Aorta (tissue), 5 donors: ENCODE measurements around the gene TMEM30B. TPM values are rescaled to one million over a fixed set of nuclear protein-coding genes. Genes with fewer than 3 reads are reported as not detected.
"Not testable (repeated sequence)": the region's sequence is repeated elsewhere in the genome, so short reads cannot be mapped to it uniquely, and the experiment has no call there.

ENCODE experiments used
- ATAC-seq: fragments of 200-7000 bp; cut with Tn5 transposase; one replicate; pipeline ENCODE4 v1.9.1; 2022; ENCODE audit warnings: moderate library complexity; ENCODE audit not compliant: low FRiP score
- DNase-seq, 2 donors: peaks; one replicate each; pipeline ENCODE4 v3.0.0-alpha.2; 2020
- H3K27ac ChIP-seq, 2 donors: one replicate each; pipeline ENCODE4 v1.5.1; 2013; ENCODE audit warnings: low read length in 2 of 2, mild to moderate bottlenecking in 2 of 2, moderate library complexity in 2 of 2, control low read depth in 1 of 2, inconsistent platforms in 1 of 2, low read depth in 1 of 2
- H3K27me3 ChIP-seq, 2 donors: one replicate each; pipeline ENCODE4 v1.6.1; 2013; ENCODE audit warnings: control low read depth in 1 of 2, low read length in 1 of 2, mild to moderate bottlenecking in 1 of 2, moderate library complexity in 1 of 2; ENCODE audit not compliant: insufficient read depth in 2 of 2, control insufficient read depth in 1 of 2
- H3K36me3 ChIP-seq, 2 donors: one replicate each; pipeline ENCODE4 v1.6.1; 2013; ENCODE audit warnings: control low read depth in 1 of 2, low read length in 1 of 2, mild to moderate bottlenecking in 1 of 2; ENCODE audit not compliant: insufficient read depth in 2 of 2, control insufficient read depth in 1 of 2
- H3K4me1 ChIP-seq, 2 donors: one replicate each; pipeline ENCODE4 v1.6.1; 2013; ENCODE audit warnings: low read length in 2 of 2, control low read depth in 1 of 2, mild to moderate bottlenecking in 1 of 2, moderate library complexity in 1 of 2; ENCODE audit not compliant: insufficient read depth in 2 of 2, control insufficient read depth in 1 of 2
- H3K4me3 ChIP-seq, 2 donors: one replicate each; pipeline ENCODE4 v1.5.1; 2013; ENCODE audit warnings: low read length in 2 of 2, control low read depth in 1 of 2, mild to moderate bottlenecking in 1 of 2
- H3K9me3 ChIP-seq: one replicate; pipeline ENCODE4 v1.6.1; 2013; ENCODE audit warnings: mild to moderate bottlenecking, low read length; ENCODE audit not compliant: control insufficient read depth
- WGBS, 2 donors: extraction: QIAGEN DNeasy Blood & Tissue Kit; methylation state at CpG; one replicate each; pipeline ENCODE4 v1.1.7; 2013; 5-methylcytosine and 5-hydroxymethylcytosine counted together
- intact Hi-C, 2 donors: fragments of 100-400 bp; cut with DNase I; formaldehyde crosslinking; loops; one replicate each; pipeline versions ENCODE4 v1.14.2 to v1.15.0; 2022
- polyA plus RNA-seq, 2 donors: library from polyadenylated mRNA; stranded (reverse); fragments of 200-250 nt; gene quantifications; one replicate each; pipeline ENCODE4 v1.2.3, GENCODE V29; 2013
- total RNA-seq, 2 donors: library from RNA; stranded (reverse); fragmentation: NEBNext Ultra II Directional; extraction: Animal tissue kit (Norgen Biotek cat#: 25700); gene quantifications; one replicate each; pipeline ENCODE4 v1.2.1, GENCODE V29; 2021
- donor health status: healthy with polysubstance abuse.
- donor health status: Bipolar disorder and iron deficiency.
- donor health status: DM: no; HTN: no; CAD: no.
- donor health status: DM: no; HTN: no; CAD: no.
- donor health status: DM: yes; HTN: yes; CAD: no.

Gene TMEM30B
- total and polyA plus RNA-seq, 4 donors, result 7.5 to 81.7 (median 32.3) TPM

DNA sequence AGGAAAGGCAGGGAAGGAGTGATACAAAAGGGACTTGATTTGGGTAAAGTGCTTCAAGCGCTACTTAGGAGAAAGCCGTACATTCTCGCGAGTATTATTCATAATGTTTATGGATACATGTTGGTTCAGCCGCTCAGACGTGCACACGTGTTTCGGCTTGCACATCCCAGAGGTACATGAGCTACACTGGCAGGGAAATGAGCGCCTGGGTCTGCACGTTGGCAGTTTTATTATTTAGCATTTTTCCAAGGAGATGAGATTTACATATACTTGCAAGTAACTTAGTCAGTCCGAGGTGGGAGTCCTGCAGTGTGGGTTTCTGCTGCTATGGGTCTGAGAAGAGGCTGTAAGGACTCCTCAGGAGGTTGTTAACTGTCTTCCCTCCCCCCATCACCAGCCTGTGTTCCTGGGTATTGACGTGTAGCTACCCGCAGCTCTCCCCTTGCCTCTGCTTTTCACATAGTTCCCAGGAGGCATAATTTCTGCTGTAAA is 41.7 kb upstream of the TMEM30B start:
- no peak for DNase-seq
- Histone ChIP-seq H3K4me3 (no peak overlapping the region), H3K36me3 (no peaks in the 10 kb centered on the region), H3K27ac (no peak overlapping the region), H3K4me1 (no peaks in the 10 kb centered on the region), H3K27me3 (no peaks in the 10 kb centered on the region), H3K9me3 (no peaks in the 10 kb centered on the region)
- 11 to 16% methylated on average over 13 of the region's 13 CpGs for WGBS, 2 donors
- intact Hi-C loops, result no loop called here
- ATAC-seq, result no peak

DNA sequence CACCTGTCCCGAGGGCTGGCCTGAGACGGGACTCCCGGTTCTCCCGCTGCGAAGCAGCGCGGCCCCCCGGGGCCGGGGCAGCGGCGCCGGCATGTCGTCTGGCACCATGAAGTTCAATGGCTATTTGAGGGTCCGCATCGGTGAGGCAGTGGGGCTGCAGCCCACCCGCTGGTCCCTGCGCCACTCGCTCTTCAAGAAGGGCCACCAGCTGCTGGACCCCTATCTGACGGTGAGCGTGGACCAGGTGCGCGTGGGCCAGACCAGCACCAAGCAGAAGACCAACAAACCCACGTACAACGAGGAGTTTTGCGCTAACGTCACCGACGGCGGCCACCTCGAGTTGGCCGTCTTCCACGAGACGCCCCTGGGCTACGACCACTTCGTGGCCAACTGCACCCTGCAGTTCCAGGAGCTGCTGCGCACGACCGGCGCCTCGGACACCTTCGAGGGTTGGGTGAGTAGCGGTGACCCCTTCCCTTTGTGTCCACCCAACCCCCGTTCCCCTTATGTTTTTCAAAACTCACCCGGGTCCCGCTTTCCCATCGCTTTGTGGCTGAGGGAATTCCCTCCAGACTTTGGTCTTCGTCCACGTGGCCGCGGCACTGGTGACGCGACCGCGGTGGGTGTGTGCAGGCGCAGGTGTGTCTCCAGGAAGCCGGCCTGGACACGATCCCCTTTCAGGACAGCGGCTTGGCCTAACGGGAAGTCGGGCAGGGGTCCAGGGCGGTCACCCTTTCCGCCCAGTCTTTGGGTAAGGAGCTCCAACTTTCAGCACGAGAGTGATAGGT is 41.1 kb upstream of the TMEM30B start:
- DNase-seq, result no peak
- WGBS, 2 donors, result 4% methylated on average over 63 of the region's 63 CpGs
- H3K36me3 ChIP-seq, result no peaks in the 10 kb centered on the region
- H3K27ac ChIP-seq, result no peak overlapping the region
- no peaks in the 10 kb centered on the region for H3K9me3 ChIP-seq
- intact Hi-C loops, result no loop called here
- no peaks in the 10 kb centered on the region for H3K27me3 ChIP-seq
- H3K4me3 ChIP-seq, result peak overlapping the region in 1 of 2 donors; percentile 51
- peak; percentile 30 for ATAC-seq
- H3K4me1 ChIP-seq, result no peaks in the 10 kb centered on the region

DNA sequence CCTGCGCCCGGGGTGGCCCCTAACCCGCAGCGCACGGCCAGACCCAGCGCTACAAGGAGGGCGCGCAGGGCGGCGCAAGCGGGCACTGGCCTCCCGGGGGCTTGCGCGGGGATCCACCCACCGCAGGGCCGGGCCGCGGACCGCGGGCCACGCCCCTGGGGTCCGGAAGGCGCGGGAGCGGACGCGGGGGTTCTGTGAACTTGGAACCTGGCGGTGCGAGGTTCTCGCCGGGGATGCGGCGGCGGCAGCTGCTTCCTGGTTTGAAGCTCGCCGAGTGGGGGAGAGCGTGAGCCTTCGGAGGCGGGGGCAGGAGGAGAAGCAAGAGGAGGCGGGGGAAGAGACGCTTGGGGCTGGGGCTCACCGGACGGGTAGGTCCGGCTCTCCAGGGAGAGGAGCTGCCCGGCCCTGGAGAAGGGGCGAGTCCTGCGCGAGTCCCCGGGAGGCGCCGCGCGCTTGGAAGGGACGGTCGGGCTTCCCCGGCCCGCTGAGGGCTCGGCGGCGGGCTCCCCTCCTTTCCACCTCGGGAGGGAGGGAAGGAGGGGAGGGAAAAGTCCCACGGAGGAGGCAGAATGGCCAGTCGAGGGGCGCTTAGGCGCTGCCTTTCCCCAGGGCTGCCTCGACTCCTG is 40.4 kb upstream of the TMEM30B start, which contains the start of gene PRKCH:
PRKCH (plus strand) TSS at position 195 of the 626 bp plus-strand sequence. CDS start 523 bp downstream, outside the sequence.
- no peaks in the 10 kb centered on the region for H3K36me3 ChIP-seq
- no peak within 1 kb of the TSS for H3K27ac ChIP-seq
- H3K4me3 ChIP-seq, result peak within 1 kb of the TSS in 1 of 2 donors; percentile 51
- no peaks in the 10 kb centered on the region for H3K27me3 ChIP-seq
- DNase-seq (peak; percentile 87 to 89), ATAC-seq (peak; percentile 75)
- H3K4me1 ChIP-seq, result no peaks in the 10 kb centered on the region
- intact Hi-C loops, result no loop called here
- WGBS, 2 donors, result 0 to 1% methylated on average over 39 to 66 of the region's 66 CpGs
- no peaks in the 10 kb centered on the region for H3K9me3 ChIP-seq

DNA sequence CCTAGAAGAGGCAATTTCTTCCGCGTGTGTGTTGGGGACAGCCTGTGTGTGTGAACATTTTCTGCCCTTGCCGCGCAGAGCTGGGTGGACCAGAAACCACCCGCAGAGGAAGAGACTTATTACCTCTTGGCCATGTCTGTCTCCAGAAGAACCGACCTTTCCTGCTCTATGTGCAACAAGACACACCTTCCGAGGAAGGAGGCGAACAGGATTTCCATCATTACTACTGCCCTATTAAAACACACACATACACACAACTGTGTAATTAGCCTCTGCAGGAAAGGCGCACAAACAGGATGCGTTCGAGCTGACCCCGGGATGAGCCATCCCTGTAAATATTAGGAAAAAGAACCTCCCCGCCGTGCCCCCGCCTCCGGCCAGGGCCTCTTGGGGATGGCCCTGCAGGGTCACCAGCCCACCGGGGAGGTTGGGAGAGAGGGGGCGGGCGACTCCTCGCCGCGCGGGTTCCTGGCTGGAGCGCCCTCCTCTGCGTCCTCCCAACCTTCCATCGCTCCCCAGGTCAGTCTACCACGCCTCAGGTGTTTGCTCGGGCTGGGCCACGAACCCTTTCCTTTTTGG is 39.8 kb upstream of the TMEM30B start:
- peak in 1 of 2 donors; percentile 74 for DNase-seq
- Histone ChIP-seq H3K4me3 (peak overlapping the region in 1 of 2 donors; percentile 51), H3K27ac (no peak overlapping the region), H3K4me1 (no peaks in the 10 kb centered on the region), H3K27me3 (no peaks in the 10 kb centered on the region), H3K36me3 (no peaks in the 10 kb centered on the region), H3K9me3 (no peaks in the 10 kb centered on the region)
- ATAC-seq, result peak; percentile 1
- WGBS, 2 donors, result 32 to 34% methylated on average over 28 to 29 of the region's 29 CpGs
- intact Hi-C loops, result no loop called here

DNA sequence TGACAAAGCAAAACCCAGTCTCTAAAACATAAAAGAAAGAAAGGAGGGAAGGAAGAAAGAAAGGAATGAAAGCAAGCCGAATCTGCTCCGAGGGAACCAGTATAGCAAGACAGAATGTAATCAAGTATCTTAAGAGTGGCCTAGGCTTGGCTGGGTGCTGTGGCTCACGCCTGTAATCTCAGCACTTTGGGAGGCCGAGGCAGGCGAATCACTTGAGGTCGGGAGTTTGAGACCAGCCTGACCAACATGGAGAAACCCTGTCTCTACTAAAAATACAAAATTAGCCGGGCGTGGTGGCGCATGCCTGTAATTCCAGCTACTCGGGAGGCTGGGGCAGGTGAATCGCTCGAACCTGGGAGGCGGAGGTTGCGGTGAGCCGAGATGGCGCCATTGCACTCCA is 39.0 kb upstream of the TMEM30B start:
- 91 to 93% methylated on average over 16 of the region's 16 CpGs for WGBS, 2 donors
- ATAC-seq, H3K9me3 ChIP-seq, H3K4me1 ChIP-seq, DNase-seq, H3K36me3 ChIP-seq, H3K4me3 ChIP-seq, H3K27ac ChIP-seq, intact Hi-C loops, H3K27me3 ChIP-seq: not testable (repeated sequence)

DNA sequence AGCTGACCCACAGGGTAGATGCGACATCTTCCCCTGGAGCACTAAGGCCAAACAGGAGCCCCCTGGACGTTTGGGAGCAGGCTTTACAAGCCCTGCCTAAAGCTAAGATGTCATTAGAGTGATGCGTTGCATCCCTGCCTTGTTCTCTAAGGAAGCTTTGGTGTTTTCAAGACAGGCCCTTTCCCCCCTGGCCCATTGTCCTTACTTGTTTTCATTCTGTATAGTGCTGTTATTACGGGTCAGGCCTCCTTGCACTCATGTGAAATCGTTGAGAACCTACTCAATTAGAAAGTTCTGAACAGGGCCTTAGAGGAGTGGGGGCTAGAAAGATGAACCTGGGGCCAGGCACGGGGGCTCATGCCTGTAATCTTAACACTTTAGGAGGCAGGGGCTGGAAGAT is 38.6 kb upstream of the TMEM30B start:
- Histone ChIP-seq H3K27ac (no peak overlapping the region), H3K36me3 (no peaks in the 10 kb centered on the region), H3K4me3 (no peak overlapping the region), H3K4me1 (no peaks in the 10 kb centered on the region), H3K9me3 (no peaks in the 10 kb centered on the region), H3K27me3 (no peaks in the 10 kb centered on the region)
- intact Hi-C loops, result no loop called here
- DNase-seq (no peak), ATAC-seq (no peak)
- WGBS, 2 donors, result 80 to 84% methylated on average over 6 of the region's 6 CpGs

DNA sequence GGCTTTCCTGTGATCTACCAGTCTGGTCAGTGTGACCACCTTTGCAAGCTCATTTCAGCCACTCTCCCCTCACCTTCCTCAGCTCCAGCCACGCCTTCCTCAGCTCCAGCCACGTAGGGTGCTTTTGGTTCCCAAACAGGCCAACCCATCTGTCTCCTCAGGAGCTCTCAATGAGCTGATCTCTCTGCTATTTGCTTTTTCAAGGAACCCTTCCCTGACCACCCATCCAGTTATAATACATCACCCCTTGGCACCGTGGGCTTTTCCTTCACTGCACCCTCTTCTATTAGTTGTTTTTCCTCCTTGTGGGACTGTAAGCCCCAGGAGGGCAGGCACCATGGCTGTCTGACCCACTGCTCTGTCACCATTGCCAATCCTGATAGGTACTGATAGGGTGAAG is 37.9 kb upstream of the TMEM30B start:
- H3K27me3 ChIP-seq, result no peaks in the 10 kb centered on the region
- 73 to 75% methylated on average over 3 of the region's 3 CpGs for WGBS, 2 donors
- intact Hi-C loops, result no loop called here

DNA sequence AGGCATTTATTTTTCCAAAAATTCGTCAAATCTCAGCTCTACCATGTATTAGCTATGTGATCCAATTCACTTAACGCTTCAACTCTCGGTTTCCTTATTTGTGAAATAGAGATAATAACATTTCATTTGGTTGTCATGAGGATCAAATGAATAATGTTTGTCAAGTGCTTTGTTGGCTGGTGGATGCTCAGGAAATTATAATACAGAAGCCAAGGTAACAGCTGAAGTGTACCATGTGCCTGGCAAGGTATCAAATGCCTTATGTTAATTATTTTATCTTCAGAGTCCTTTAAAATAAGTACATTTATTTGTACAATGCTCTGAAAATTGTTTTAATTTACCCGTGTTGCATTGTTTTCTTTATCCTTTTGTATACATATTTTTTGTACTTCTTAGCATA is 34.2 kb upstream of the TMEM30B start:
- 77 to 81% methylated on average over 4 of the region's 4 CpGs for WGBS, 2 donors
- Histone ChIP-seq H3K27me3 (peaks cover 0 to 2% of the 10 kb centered on the region in 2 donors), H3K9me3 (peaks cover 2% of the 10 kb centered on the region), H3K4me1 (no peaks in the 10 kb centered on the region), H3K36me3 (no peaks in the 10 kb centered on the region), H3K4me3 (no peak overlapping the region), H3K27ac (no peak overlapping the region)
- DNase-seq, result no peak
- intact Hi-C loops, result no loop called here
- no peak for ATAC-seq

More for the DNA sequence above, 37.9 kb upstream of the TMEM30B start:
- Histone ChIP-seq H3K36me3 (no peaks in the 10 kb centered on the region), H3K27ac (no peak overlapping the region), H3K4me3 (no peak overlapping the region), H3K4me1 (no peaks in the 10 kb centered on the region), H3K9me3 (no peaks in the 10 kb centered on the region)
- DNase-seq, result no peak
- ATAC-seq, result no peak
